Kidney capillary endothelial cell (primary cell): ENCODE measurements around the gene ADGRB2.

Experiments used
- DNase-seq: peaks from one replicate; pipeline ENCODE4 v3.0.0-alpha.2; 2018; ENCODE audit warnings: low spot score

ADGRB2 gene, protein sequence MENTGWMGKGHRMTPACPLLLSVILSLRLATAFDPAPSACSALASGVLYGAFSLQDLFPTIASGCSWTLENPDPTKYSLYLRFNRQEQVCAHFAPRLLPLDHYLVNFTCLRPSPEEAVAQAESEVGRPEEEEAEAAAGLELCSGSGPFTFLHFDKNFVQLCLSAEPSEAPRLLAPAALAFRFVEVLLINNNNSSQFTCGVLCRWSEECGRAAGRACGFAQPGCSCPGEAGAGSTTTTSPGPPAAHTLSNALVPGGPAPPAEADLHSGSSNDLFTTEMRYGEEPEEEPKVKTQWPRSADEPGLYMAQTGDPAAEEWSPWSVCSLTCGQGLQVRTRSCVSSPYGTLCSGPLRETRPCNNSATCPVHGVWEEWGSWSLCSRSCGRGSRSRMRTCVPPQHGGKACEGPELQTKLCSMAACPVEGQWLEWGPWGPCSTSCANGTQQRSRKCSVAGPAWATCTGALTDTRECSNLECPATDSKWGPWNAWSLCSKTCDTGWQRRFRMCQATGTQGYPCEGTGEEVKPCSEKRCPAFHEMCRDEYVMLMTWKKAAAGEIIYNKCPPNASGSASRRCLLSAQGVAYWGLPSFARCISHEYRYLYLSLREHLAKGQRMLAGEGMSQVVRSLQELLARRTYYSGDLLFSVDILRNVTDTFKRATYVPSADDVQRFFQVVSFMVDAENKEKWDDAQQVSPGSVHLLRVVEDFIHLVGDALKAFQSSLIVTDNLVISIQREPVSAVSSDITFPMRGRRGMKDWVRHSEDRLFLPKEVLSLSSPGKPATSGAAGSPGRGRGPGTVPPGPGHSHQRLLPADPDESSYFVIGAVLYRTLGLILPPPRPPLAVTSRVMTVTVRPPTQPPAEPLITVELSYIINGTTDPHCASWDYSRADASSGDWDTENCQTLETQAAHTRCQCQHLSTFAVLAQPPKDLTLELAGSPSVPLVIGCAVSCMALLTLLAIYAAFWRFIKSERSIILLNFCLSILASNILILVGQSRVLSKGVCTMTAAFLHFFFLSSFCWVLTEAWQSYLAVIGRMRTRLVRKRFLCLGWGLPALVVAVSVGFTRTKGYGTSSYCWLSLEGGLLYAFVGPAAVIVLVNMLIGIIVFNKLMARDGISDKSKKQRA (N-terminal part only)

DNA sequence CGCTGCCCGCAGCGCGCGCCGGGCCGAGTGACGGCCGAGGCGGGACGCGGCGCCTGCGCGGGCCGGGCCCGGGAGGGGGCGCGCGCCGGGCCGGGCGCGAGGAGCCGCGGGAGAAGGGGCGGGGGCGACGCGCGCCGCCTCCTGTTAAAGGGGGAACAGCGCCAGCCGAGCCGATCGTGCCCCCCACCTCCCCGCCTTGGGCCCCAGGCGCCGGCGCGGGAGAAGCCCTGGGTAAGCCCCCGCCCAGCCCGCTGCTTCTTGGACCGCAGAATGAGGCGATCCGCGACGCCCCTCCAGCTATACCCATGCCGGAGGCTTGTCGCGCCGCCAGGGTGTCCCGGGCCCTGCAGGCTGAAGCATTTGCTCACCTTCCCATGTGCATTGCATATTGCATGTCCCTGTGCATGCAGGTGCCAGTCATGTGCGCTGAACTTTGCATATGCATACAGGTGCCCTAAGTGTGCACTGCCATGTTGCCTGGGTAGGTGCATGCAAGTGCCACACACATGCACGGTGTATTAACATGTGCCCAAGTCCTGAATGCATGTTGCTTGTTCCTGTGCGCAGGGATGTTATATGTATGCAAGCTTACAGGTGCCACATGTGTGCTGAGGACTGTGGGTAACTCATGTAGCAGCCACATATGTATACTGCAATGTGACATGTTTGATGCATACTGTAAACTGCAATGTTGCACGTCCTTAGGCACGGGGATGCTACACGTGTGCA lies at the start of gene ADGRB2:
TSS of gene ADGRB2 (minus strand) at position 29 of the 729 bp plus-strand sequence. CDS start 7,119 bp downstream, outside the sequence.
- no peak for DNase-seq

DNA sequence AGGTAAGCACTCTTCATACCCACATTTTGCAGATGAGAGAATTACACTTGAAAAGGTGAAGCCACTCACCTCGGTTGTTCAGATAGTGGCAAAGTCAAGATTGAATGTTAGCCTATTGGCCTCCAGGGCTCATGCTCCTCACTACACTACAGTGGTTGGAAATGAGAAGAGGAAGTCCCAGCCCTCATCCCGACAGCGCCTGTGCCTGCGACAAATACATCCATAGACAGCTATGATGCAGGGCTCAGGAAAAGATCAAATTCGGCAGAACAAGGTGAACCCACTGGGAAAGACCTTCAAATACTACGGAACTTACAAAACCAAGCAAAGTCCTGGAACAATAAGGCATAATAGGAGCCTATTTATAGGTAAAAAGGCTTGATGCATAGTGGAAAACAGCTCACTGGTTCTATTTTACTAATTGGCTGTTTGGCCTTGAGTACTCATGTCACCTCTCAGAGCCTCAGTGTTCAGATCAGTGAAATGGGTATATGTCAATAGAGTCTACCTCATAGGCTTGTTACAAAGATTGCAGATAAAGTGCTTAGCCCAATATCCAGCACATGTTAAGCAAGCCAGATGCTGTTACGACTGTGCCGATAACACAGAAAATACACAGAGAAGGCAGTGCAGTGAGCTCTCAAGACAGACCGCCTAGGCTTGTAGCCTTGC lies 48.2 kb upstream of the ADGRB2 start:
- DNase-seq: no peak

DNA sequence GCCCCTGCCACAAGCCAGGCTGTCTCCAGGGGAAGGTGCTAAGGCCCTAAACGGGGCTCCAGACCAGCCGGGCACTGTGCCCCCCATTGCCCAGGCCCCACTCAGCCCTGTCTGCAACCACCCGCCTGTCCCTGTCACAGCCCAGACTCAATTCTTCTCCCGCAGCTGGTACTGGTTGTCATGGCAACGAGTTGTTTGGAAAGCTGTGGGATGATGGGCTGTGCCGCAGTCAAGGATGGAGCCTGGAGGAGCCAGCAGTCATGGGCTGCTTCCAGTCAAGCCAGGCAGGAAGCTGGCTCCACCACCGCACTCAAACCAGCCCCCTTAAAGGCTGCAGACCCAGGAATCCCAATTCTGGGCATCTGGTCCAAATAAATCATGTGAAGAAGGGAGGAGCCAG lies 47.5 kb upstream of the ADGRB2 start:
- DNase-seq: no peak

DNA sequence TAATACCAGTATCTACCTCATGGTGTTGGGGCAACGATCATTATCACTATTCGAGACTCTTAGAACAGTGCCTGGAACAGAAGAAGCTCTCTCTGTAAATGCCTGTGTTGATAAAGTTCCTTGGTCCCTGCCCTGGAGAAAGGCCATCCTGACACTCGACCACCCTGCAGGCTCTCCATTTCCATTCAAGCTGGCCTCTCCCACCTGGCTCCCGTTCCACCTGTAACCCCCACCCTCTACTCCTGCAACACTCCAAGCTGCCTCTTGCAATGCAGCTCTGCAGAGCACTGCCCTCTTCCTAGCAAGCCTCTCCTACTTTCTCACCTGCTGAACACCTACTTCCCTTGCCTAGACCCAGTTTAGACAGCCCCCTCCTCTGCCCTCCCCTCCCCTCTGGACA lies 45.6 kb upstream of the ADGRB2 start:
- no peak for DNase-seq

DNA sequence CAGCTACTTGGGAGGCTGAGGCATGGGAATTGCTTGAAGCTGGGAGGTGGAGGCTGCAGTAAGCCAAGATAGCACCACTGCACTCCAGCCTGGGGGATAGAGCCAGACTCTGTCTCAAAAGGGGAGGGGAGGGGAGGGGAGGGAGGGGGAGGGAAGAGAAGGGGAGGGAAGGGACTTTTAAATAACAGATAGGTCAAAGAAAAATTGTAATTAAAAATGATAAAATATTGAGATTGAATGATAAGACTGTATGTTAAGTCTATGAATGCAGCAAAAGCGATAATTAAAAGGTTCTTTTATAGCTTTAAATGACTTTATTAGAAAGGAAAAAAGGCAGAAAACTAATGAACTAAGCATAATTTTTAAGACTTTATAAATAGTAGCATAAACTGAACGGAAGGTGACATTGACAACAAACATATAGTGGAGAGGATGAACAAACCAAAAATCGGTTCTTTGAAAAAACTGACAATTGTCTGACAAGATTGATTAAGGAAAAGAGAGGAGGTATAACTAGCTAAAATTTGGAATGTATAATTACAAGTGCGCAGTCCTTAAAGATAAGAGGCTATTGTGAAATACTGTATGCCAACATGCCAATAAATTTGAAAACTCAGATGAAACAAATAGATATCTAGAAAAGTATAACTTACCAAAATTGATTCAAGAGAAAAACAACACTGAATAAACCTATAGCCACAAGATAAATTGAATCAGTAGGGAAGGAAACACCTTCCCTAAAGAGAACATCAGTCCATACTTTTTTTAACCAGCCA lies 43.3 kb upstream of the ADGRB2 start:
- no peak for DNase-seq

DNA sequence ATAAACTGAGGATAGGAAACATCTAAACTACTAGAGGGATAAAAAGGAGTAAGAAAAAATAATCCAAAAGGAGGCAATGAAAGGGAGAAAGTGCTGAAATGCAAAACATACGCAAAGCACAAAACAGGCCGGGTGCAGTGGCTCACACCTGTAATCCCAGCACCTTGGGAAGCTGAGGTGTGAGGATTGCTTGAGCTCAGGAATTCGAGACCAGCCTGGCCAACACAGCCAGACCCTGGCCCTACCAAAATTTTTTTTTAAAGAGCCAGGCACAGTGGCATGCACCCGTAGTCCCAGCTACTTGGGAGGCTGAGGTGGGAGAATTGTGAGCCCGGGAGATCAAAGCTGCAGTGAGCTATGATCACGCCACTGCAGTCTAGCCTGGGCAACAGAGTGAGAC lies 41.2 kb upstream of the ADGRB2 start:
- DNase-seq: no peak

DNA sequence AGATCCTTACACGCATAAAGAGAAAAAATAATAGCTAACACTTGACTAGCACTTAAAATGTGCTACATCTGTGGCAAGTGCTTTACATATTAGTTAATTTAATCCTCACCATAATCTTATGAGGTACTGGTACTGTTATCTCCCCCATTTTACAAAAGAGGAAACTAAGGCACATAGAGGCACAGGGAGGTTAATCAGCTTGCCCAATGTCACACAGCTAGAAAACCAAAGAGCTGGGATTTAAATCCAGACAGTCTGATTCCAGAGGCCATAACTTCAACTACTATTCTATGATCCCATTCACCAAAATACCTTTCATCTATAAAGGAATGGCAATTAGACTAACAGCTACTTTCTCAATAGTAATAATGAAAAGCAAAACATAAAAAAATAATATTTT lies 40.0 kb upstream of the ADGRB2 start:
- no peak for DNase-seq

DNA sequence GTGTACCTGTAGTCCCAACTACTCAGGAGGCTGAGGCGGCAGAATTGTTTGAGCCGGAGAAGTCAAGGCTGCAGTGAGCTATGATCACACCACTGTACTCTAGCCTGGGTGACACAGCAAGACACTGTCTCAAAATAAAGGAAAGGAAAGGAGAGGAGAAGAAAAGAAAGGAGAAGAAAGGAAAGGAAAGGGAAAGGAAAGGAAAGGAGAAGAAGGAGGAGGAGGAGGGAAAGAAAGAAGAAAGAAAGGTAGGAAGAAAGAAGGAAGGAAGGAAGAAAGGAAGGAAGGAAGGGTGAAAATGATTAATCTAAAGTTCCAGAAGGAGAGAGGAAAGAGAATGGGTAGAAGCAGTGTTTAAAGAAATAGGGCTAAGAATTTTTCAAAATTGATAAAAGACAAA lies 39.5 kb upstream of the ADGRB2 start:
- DNase-seq: no peak

DNA sequence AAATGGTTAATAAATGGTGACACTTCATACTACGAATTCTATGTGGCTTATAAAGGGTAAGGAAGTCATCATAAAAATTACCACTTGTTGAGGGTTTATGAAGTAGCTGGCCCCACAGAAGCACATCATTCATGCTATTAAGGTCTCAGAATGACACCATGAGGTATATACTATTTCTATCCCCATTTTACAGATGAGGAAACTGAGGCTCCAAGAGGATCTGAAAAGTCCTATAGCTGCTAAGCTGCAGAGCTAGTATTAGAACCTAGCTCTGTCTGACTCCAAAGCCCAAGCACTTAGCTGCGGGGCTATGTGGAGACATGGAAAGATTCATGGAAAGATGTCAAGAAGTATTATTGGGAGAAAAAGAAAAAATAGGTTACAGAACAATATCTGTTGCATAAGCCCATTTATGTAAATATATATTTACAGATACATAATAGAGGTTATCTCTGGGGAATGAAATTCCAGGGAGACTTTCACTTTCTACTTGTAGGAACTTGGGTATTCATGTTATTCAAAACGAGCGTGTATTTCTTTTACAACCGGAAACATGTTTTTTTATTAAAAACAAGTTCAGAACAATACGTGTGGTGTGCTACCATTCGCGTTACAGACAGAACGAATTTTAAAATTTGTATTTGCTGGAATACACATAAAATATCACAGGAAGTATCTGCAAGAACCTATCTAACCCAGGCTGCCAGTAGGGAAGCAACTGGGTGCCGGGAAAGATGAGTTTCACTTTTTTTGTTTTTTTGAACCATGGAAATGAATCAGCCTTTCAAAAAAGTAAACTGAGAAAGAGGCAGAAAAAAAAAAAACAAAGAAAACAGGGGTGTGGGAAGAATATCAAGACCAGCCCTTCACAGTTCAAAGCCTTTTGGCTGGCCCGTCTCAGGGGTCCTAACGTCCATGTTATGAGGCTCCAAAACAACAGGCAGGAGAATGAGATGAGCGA lies 38.3 kb upstream of the ADGRB2 start:
- DNase-seq: no peak

DNA sequence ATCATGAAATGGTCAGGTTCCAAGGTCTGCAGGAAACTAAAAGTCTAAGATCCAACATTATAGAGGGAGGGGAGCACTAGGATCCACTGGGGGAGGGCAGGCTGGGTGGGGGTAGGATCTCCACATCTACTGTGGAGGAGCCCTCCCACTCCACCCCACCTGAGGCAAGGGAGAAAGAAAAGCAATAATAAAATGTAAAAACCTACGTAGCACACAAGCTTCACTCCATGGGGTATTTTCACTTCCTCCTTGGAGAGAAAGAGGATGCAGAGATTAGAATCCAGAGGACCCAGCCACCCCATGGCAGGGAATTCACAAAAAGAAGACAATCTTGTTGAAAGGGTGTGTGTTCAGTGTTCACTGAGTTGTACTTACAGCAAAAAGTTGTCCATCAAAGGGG lies 37.3 kb upstream of the ADGRB2 start:
- no peak for DNase-seq

DNA sequence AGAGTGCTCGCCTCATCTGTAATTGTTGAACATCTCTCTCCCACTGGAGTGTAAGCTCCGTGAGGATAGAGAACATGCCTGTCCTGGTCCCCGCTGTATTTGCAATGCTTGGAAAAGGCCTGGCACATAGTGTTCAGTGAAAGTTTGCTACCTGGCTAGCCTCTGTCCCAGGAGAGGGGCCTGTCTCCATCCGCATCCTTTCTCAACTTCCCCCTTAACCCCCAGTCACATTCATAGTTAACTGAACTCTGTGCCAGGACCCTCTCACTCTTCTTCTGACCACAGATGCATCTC lies 36.5 kb upstream of the ADGRB2 start:
- no peak for DNase-seq

DNA sequence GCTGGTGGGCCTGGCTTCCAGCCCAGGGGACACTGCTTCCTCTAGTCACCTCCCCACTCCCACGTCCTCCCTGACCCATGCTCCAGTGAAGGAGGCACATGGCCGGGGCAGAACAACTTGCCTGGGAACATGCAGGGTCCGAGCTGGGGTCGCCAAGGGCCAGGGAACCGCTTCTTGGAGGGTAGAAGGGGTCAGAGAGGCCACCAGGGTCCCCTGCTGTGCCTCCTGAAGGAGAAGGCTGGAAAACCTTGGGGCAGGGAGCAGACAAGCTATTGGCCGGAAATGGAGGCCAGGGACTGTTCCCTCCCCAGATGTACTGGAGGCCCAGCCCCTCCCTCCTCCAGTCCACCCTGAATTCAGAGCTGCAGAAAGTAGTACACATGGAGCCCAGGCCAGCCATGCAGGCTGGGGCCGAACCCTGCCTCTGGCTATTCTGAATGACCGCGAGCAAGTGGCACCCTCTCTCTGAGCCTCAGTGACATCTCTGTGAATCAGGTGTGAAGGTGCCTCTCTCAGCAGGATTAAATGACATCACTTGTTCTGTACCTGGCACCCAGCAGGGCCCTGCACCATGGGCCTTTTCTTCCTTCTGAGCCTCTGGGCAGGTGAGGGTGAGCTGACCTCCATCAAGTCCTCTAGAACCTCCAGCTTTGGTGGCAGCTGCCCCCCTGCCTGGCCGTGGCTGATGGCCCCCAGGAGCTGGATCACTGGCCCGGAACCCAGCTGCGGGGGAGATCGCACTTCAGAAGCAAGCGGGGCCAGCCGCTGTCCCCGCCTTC lies 35.9 kb upstream of the ADGRB2 start:
- DNase-seq: no peak

DNA sequence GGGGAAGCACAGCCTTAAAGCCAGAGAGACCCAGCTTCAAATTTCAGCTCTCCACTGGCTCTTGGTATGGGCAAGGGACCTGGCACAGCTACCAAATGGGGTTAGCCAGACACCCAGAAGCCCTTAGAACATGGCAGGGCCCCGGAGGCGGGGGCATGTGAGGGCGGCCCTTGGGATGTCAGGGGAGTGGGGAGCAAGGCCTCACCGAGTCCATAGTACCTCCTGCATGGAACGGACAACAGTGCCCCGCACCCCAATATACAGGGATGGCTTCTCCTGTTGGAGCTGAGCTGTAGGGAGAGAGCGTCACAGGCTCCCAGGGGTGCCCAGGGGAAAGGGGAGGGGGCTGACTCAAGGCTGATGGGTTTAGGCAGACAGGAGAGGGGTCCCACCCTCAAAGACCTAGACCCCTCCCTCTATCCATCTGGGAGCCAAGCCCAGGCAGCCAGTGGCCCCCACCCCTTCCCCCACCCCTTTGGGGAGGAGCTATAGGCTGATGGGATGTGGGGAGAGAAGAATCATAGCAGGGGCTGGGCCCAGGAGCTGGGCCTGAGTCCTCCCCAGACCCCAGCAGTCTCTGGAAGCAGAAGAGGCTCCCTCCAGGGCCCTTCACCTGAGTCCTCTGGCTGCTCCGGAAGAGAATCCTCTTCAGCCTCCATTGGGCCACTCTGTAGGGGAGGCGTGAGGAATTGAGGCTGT lies 35.2 kb upstream of the ADGRB2 start:
- no peak for DNase-seq

DNA sequence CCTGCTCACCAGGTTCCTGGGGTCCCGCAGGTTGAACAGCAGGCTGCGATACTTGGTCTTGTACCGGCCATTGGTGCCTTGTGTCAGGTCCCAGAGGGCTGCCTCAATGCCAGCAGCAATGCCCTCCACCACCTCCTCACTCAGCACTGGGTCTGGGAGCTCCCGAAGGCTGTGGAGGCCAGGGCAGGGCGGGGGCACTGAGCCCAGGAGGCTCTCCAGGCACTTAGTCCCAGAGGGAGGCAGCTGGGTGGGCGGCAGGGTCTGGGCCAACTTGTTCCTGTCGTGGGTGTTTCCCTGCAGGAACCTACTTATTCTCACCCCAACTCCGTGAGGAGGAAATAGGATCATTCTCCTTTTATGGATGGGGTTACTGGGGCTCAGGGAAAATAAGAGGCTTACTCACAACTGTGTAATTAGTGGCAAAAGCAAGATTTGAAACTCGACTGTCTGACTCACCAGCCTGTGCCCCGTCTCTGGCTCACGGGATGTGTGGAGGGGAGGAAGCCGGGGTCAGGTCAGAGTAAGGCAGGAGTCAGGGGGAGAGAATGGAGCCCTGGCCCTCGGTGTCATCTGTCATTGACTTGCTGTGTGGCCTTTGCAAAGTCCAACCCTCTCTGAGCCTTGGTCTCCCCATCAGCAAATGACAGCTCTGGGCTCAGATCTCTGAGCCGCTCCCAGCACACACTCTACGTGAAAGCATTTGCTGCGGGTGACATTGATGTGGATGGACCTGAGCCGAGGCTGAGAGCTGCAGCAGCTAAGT lies 34.5 kb upstream of the ADGRB2 start:
- peak; percentile 95 for DNase-seq

DNA sequence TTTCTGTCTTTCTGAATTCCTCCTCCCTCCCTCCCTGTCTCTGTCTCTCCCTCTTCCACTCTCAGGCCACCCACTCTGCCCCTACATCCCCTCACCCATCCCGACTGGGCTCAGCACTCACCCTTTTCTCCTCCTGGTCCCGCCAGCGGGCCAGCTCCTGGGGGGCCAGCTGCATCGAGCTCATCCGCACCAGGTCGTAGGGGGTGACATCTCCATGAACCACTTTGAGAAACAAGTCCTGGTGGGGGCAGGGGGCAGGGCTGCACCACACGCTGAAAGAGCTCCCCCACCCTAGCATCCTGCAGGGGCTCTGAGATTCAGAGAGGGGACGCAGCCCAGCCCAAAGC lies 33.9 kb upstream of the ADGRB2 start:
- no peak for DNase-seq

DNA sequence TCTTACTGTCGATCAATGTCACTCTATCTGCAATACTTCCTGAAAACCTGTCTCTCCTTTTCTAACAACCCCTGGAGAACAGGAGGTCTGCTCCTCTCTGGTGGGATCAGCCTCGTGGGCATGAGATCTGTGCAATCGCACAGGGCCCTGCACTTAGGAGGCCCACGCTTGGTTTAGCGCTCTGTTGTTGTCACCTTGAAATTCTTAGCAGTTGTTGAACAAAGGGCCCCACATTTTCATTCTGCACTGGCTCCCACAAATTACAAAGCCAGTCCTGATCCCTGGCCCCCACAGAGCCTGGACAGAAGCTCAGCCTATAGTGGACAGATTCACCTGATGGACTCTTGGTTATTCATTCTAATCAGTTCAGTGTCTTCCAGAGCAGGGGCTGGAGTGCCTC lies 33.1 kb upstream of the ADGRB2 start:
- DNase-seq: no peak

DNA sequence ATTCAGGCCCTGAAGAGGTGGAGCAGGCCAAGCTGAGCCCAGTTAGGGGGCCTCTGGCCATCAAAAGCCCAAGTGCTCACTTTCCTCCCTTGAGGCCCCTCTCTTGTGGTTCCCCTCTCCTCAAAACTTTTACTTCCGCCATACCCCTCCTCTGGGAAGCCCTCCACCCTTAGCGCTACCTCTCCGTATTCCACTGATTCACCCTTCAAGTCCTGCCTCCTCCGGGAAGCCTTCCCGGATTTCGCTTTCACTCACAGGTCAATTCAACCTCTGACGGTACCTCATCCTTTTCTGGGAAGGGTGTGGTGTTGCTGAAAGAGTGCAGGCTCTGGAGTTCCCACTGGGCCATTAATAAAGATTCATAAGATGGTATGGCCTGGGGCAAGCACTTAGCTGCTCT lies 32.6 kb upstream of the ADGRB2 start:
- DNase-seq: no peak
